Kidney glomerular epithelial cell (primary cell): ENCODE measurements around the gene MGAT4A.
"Not testable (repeated sequence)": the region's sequence is repeated elsewhere in the genome, so short reads cannot be mapped to it uniquely, and the experiment has no call there.

Source experiments
- DNase-seq: peaks from one replicate; lab custom pipeline; 2025; lab: John Stamatoyannopoulos, UW

Gene MGAT4A

GRCh38 chr2:98730053-98730706 is 752 bp downstream of the MGAT4A start:
- no peak for DNase-seq

DNA sequence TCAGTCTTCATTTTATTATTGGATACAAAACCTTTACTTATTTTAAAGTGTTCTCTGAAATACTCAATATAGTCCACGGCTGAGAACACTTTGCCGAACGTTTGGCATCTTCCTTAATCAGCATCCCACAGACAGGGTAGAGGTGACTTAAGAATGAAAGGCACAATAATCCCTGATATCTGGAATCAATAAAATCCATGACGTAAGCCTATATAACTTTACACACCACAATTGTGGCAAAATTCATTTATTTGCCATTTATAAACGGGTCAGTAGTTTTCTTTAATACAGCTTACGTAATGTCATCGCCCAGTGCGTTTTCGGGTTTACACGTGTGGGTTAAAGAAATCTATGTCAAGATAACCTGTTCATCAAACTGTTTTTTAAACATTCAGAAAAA is 1.3 kb downstream of the MGAT4A start:
- no peak for DNase-seq

- DNase-seq: not testable (repeated sequence)
These were observed 2.7 kb downstream of the MGAT4A start for GRCh38 chr2:98728088-98728718.

- no peak for DNase-seq
These were observed 3.4 kb downstream of the MGAT4A start for GRCh38 chr2:98727369-98728087.

DNA sequence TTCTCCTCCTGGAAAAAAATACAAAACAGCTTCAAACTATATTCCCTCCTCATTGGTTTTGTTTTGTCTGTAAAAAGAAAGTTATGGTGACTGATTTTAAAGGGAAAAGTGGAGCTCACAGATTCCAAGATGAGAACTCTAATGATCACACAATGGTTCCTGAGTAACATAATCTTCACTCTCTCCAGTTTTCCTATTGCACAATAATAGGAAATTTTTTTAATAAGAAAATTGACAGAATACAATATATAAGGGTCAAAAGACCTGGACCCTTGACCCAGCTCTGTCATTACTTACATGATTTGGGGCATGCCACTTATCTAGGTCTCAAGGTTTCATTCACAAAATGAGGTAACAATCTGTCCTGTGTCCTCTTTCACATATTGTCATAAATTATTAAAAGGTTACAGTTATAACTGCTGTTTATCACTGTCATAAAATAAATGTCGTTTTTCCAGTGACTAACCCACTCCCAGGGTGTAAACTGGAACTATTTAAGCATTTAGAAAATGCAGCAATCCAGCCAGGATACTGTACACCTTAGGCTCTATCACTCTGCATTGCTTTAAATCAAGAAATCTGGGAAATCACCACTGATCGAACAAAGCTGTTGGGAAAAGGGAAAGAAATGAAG is 4.1 kb downstream of the MGAT4A start:
- DNase-seq: no peak

DNA sequence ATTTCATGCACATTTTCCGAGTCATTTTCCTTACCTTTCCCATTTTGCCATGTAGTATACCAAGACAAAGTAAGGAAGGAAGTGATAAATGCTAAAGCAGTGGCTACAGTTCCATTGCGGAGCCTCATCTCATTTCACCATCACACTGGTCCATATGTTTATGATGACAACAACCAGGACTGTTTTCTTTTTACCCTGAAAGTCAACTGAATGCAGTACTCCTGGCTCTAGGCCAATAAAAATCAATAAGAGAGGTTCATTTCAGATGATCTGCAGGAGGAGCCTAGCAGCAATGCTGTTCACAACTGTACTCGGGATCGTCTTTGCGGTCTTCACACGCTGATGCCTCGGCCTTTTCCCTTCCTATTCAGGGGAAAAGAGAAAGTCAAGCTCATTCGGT is 4.7 kb downstream of the MGAT4A start:
- no peak for DNase-seq

DNA sequence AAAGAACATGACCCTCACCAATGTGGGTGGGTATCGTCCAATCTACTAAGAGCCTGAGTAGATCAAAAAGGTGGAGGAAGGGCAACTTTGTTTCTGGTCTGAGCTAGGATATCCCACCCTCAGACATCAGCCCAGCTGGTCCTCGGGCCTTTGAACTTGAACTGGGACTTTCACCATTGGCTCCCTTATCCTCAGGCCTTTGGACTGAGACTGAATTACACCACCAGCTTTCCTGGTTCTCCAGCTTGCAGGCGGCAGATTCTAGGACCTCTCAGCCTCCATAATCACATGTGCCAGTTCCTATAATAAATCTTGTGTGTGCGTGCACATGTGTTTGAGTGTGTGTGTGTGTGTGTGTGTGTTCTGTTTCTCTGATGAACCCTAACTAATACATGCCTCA is 10.6 kb downstream of the MGAT4A start:
- DNase-seq: no peak

DNA sequence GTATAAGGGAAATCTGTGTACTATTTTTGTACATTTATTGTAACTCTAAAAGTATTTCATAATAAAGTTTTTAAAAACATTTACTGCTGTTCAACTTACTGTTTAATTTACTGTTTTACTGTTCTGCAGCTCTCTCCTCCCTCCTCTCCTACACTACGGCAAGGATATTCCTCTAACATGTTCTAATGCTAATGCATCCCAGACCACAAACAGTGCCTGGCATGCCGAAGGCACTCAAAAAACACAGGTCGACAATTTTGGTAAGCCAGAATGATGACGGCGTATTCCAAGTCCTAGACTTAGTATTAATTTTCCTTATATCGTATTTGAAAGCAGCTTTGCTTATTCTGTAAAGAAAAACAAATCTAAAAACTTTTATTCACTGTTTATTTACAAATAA is 13.3 kb downstream of the MGAT4A start:
- no peak for DNase-seq

DNA sequence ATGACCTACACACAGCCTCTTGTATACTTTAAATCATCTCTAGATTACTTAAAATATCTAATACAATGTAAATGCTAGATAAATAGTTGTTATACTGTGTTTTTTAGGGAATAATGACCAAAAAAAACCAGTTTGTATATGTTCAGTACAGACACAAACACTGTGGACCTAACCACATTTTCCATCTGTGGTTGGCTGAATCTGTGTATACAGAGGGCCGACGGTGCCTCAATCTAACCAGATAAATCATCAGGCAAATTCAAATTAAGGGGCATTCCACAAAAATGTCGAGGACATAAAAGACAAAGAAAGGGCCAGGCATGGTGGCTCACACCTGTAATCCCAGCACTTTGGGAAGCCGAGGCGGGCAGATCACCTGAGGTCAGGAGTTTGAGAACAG is 14.1 kb downstream of the MGAT4A start:
- no peak for DNase-seq

GRCh38 chr2:98715812-98716451 is 15.0 kb downstream of the MGAT4A start:
- no peak for DNase-seq

DNA sequence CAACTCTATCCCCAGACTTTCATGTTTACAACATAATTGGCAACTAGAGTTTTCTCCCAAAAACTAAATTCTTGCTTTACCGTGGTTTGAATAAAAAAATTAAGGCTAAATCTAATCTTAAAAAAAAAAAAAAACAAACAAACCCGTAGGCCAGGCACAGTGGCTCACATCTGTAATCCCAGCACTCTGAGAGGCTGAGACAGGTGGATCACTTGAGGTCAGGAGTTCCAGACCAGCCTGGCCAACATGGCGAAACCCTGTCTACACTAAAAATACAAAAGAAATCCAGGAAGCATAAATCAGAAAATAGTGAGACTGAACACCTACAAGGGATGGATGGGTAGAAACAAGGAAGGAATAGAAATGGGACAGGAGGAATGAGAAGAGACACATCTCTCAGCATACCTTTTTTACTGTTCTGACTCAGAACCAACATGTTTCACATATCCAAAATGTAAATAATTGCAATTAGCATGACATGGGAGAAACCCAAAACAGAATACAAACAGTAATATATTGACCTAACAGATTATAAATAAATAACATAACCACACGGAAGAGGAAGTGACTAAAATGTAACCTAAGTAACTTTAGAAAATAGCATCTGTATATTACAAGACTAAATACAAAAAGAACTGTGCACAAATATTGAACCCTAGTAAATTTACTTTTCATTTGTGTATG is 17.5 kb downstream of the MGAT4A start:
- DNase-seq: no peak

- DNase-seq: no peak
These were observed 18.8 kb downstream of the MGAT4A start for GRCh38 chr2:98712145-98712544.

- DNase-seq: no peak
These were observed 19.4 kb downstream of the MGAT4A start for GRCh38 chr2:98711506-98711905.

GRCh38 chr2:98710734-98711133 is 20.2 kb downstream of the MGAT4A start:
- no peak for DNase-seq

DNA sequence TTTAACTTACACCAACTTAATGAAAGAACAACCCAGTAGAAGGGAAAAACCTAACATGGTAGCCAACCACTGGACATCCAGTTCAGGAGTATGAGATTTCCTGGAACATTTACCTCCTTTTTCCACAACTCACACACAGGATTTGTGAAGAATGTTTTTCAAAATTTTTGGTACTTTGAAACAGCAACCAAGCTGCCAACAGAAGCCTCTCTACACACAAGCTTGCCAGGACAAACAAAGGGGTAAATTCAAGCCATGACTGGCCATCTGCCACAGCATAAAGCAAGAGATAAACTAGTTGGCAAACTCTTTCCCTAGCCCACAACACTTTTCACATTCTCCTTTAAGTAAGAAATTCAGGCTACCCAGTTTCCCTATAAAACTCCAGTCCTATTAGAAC is 21.4 kb downstream of the MGAT4A start:
- DNase-seq: no peak

DNA sequence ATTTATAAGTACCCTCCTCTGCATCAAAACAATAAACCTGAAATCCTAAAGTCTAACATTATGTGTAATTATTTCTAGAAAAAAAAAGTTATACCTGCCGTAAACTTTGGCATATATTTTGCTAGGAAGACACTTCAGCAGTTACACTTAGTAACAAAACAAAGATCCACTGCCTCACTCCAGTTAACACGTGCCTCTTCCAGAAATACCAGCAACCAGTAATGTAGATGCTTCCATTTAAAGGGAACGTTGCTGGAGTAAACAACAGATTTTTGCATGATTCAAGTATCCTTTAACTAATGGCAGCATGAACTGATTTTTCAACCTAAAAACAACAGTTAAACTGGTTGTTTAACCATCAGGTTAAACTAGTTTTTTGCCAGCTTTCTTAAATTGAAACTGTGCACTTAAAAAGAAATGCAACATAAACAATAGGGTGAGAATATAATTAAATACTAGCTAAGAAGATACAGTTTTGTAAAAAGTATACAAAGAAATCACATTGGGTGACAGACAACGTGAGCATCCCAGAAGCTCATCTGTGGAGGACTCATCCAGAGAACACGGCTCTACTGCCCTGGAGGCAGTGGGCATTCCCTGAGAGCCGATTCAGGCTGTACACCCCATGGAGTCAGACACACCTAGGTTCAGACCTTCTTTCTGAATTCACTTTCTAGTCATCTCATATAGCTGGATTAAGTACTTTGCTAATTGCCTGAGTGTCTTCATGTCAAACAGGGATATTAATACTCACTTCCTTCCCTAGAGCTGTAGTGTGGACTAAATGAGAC is 22.3 kb downstream of the MGAT4A start:
- DNase-seq: no peak

GRCh38 chr2:98706591-98706990 is 24.3 kb downstream of the MGAT4A start:
- DNase-seq: no peak

- DNase-seq: no peak
These were observed 25.7 kb downstream of the MGAT4A start for GRCh38 chr2:98705333-98705617.

GRCh38 chr2:98704499-98705332 is 26.2 kb downstream of the MGAT4A start:
- DNase-seq: no peak

GRCh38 chr2:98703738-98704137 is 27.2 kb downstream of the MGAT4A start:
- no peak for DNase-seq
